Testis (tissue), 3 donors: Measurements from ENCODE around the gene CLEC16A. TPM values are rescaled to one million over a fixed set of nuclear protein-coding genes. Genes with fewer than 3 reads are reported as not detected.
A peak's percentile ranks its signal among the peaks of the same experiment; 100 is the strongest.

ENCODE experiments used
- DNase-seq: peaks from one replicate; pipeline ENCODE4 v3.0.0-alpha.2; 2019
- H3K27ac ChIP-seq, 2 donors: fragments of 200-600 bp; sonication (generic); one replicate each; pipeline ENCODE4 v1.5.1; 2019
- H3K27me3 ChIP-seq: fragments of 200-600 bp; sonication (generic); one replicate; pipeline ENCODE4 v1.5.1; 2019
- H3K36me3 ChIP-seq: fragments of 200-600 bp; sonication (generic); one replicate; pipeline ENCODE4 v1.5.1; 2017; ENCODE audit warnings: low read depth; ENCODE audit errors: missing control alignments
- H3K4me1 ChIP-seq: fragments of 200-600 bp; sonication (generic); one replicate; pipeline ENCODE4 v1.5.1; 2019
- H3K4me3 ChIP-seq, 2 donors: fragments of 200-600 bp; sonication (generic); one replicate each; pipeline ENCODE4 v1.5.1; 2017 to 2019
- H3K9me3 ChIP-seq: fragments of 200-600 bp; sonication (generic); one replicate; pipeline ENCODE4 v1.5.1; 2017
- POLR2A ChIP-seq: fragments of 450-650 bp; IDR thresholded peaks from one replicate; pipeline ENCODE4 v1.6.1; 2017; ENCODE audit warnings: antibody characterized with exemption, mild to moderate bottlenecking, moderate library complexity
- WGBS, 2 donors: methylation state at CpG; one replicate each; pipeline ENCODE4 v1.1.5; 2018; 5-methylcytosine and 5-hydroxymethylcytosine counted together
- intact Hi-C: fragments of 100-400 bp; cut with DNase I; formaldehyde crosslinking; loops from one replicate; pipeline ENCODE4 v1.15.1; 2023; ENCODE audit warnings: low total_unique reads
- polyA plus RNA-seq: library from polyadenylated mRNA; stranded (reverse); fragments of 350-450 nt; fragmentation: Illumina TruSeq; extraction: RNeasy Lipid Tissue Mini Kit (QIAGEN cat#74804); gene quantifications from one replicate; pipeline ENCODE4 v1.2.3, GENCODE V29; 2014; ENCODE audit warnings: low read depth, low replicate concordance; ENCODE audit not compliant: insufficient read depth
- total RNA-seq, 2 donors: library from RNA; depleted of rRNA; stranded (reverse); fragments of >200 nt; gene quantifications; one replicate each; pipeline ENCODE4 v1.2.3, GENCODE V29; 2016
- TF ChIP-seq, protein P1 (sequence below), 3 experiments: fragments of 450-650 bp in 2 of 3; fragments of 200-600 bp in 1 of 3; sonication (generic) in 1 of 3; IDR thresholded peaks; one replicate each; pipeline ENCODE4 v1.5.1; 2016 to 2019; ENCODE audit warnings: antibody characterized with exemption in 3 of 3, mild to moderate bottlenecking in 2 of 3, moderate library complexity in 1 of 3

The CLEC16A gene
- total and polyA plus RNA-seq, 3 donors from 2014 or later: 93.9 to 126 (median 122) TPM

DNA sequence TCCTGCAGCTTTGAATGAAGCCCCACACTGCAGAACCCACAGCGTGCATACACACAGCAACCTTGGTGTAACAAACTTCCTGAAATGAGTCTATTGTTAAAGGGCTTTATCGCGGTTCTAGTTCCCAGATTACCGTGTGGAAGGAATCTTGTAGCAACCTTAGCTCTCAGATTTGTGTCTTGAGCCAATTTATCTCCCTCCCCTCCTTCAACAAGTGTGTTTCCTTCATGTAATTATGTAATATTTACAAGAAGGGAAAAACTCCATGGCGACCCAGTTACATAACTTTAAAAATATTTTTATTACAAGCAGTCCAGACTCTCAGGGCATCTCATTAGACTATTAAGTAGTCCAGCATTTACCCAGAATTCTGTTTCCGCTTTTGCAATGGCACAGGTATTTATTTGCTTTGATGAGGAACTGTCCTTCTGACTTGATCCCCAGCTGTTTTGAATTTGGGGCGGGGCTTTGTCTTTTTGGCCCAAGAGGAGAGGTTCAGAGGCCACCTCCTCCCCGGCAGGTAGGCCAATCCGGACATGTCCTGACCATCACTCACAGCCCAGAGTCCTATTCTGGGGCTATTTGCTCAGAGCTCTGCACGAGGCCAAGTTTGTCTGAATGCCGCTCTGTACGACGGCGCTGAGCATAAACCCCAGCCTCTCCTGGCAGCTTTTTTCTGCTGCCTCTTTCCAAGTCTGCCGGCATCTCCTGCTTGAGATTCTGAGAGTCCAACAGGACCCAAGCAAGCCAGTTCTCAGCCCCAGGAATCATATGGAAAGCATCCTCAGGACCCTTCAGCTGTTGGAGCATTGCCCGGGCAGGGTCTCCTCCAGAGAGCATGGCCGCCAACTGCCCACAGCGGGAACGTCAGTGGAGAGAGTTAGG, 35.6 kb downstream of the CLEC16A start:
- DNase-seq: peak; percentile 56
- 42 to 49% methylated on average over 17 to 19 of the region's 19 CpGs for WGBS, 2 donors
- TF ChIP-seq, protein P1, sequence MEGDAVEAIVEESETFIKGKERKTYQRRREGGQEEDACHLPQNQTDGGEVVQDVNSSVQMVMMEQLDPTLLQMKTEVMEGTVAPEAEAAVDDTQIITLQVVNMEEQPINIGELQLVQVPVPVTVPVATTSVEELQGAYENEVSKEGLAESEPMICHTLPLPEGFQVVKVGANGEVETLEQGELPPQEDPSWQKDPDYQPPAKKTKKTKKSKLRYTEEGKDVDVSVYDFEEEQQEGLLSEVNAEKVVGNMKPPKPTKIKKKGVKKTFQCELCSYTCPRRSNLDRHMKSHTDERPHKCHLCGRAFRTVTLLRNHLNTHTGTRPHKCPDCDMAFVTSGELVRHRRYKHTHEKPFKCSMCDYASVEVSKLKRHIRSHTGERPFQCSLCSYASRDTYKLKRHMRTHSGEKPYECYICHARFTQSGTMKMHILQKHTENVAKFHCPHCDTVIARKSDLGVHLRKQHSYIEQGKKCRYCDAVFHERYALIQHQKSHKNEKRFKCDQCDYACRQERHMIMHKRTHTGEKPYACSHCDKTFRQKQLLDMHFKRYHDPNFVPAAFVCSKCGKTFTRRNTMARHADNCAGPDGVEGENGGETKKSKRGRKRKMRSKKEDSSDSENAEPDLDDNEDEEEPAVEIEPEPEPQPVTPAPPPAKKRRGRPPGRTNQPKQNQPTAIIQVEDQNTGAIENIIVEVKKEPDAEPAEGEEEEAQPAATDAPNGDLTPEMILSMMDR (IDR thresholded peaks at IDR 0.05): no peak
- TF ChIP-seq POLR2A: no peak
- Histone ChIP-seq H3K27ac (peak overlapping the region in 1 of 2 donors; percentile 3), H3K4me1 (peaks cover 19% of the 10 kb centered on the region), H3K27me3 (no peaks in the 10 kb centered on the region), H3K9me3 (no peaks in the 10 kb centered on the region), H3K4me3 (no peak overlapping the region), H3K36me3 (no peaks in the 10 kb centered on the region)
- intact Hi-C loops: no loop called here

DNA sequence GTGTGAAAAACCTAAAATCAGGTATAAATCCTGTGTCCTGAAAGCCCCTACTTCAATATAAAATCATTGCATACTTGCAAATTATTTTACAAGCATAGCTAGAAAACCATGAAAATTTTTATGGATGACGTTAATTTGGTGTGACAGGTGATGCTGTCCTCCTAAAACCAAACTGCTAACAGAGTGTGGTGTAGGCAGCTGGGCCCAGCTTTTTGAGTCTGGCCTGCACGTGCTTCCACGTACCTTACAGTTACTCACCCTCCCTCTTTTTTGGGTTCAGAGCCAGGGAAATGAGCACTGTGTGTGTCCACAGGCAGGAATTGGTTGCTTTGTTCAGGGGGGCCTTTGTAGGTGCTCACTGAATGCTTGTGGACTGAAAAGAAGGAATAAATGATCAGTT, 36.4 kb downstream of the CLEC16A start:
- TF ChIP-seq POLR2A: no peak
- TF ChIP-seq, protein P1 (IDR thresholded peaks at IDR 0.05): no peak
- 62 to 79% methylated on average over 3 of the region's 3 CpGs for WGBS, 2 donors
- Histone ChIP-seq H3K4me3 (no peak overlapping the region), H3K9me3 (no peaks in the 10 kb centered on the region), H3K27me3 (no peaks in the 10 kb centered on the region), H3K36me3 (no peaks in the 10 kb centered on the region), H3K4me1 (peaks cover 19% of the 10 kb centered on the region), H3K27ac (no peak overlapping the region)
- no peak for DNase-seq
- intact Hi-C loops: no loop called here

DNA sequence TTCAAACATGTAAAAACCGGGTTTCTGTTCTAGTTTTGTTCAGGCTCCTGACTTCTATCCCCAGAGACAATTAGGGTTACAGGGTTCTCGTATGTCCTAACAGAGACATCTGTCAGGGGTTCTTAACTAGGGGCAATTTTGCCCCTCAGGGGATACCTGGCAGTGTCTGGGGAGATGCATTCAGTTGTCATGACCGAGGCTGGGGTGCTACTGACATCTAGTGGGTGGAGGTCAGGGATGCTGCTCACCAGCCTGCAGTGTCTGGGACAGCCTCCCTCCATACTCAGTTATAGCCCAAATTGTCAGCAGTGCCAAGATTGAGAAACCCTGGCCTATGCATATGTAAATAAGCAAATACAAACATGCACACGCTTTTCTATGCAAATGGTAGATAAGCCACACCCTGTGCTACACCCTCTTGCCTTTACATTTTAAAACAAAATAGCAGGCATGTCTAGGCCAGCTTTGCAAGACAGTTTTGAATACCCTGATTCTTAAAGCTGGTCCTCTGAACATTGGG, 37.4 kb downstream of the CLEC16A start:
- intact Hi-C loops: no loop called here
- no peak overlapping the region for H3K4me3 ChIP-seq
- no peaks in the 10 kb centered on the region for H3K27me3 ChIP-seq
- H3K36me3 ChIP-seq: no peaks in the 10 kb centered on the region
- peaks cover 19% of the 10 kb centered on the region for H3K4me1 ChIP-seq
- DNase-seq: no peak
- no peak for TF ChIP-seq POLR2A
- TF ChIP-seq, protein P1 (IDR thresholded peaks at IDR 0.05): peak in 1 of 3 experiments; percentile 10
- no peaks in the 10 kb centered on the region for H3K9me3 ChIP-seq
- 85 to 93% methylated on average over 4 of the region's 4 CpGs for WGBS, 2 donors
- no peak overlapping the region for H3K27ac ChIP-seq

DNA sequence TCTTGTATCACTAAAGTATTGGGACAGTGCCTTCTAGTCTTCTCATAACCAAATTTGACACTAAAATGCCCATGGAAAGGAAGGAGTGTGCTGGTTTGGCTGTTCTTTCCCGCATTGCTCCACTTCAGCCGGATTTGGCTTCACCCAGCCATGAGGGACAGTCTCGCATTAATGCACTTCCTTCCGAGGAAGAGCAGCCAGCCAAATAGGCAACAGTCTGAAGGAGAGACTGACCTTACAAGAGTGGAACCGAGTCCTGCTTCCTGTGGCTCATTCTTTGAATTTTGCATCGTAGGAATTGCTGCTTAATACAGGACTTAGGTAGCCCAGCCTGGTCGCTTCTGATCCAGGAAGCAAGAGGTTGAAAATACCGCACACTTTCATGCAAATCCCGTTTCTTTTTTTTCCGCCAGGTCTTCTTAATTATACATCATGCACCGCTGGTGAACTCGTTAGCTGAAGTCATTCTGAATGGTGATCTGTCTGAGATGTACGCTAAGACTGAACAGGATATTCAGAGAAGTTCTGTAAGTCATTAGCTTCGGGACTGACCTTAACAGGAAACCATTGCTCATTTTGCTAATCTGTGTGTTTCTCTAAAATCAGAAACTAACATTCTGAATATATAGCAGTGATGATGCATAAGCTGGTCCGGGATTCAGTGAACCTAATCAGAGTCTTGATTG, 38.2 kb downstream of the CLEC16A start:
- TF ChIP-seq, protein P1 (IDR thresholded peaks at IDR 0.05): no peak
- no peak for TF ChIP-seq POLR2A
- no peak overlapping the region for H3K27ac ChIP-seq
- H3K4me1 ChIP-seq: peaks cover 19% of the 10 kb centered on the region
- intact Hi-C loops: no loop called here
- H3K36me3 ChIP-seq: no peaks in the 10 kb centered on the region
- H3K9me3 ChIP-seq: no peaks in the 10 kb centered on the region
- DNase-seq: peak; percentile 32
- H3K27me3 ChIP-seq: no peaks in the 10 kb centered on the region
- 68 to 76% methylated on average over 15 of the region's 15 CpGs for WGBS, 2 donors
- H3K4me3 ChIP-seq: no peak overlapping the region
